Measurements from ENCODE around the gene PCDHA1.

DNA sequence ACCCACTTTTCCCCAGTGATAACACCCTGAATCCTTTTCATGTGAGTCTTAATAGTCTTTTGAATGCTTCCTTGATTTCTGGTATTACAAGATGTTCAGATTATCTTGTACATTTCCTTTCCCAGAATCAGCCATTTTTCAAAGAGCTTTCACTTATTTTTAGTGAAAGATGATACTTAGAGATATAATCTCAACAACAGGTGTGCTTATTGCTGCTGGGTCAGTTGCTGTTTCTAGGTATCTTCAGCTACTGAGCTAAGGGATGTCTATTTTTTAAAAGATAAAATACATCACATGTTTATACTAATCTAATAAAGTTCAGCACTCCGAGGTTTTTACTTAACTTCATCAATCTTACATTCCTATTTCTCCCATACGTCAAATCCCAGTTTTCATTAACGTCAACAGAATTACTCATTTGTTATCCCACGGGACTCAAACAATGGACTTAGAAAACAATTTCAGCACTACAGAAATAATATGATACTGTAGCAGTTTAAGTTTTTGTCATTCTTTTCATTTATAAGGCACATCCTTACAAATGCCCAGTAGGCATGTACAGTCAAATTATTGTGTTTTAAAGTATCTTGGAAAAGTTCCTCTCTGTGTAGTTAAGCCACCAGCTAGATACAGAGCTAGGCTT is 149.1 kb downstream of the PCDHA1 start:
- TF ChIP-seq, protein P1, sequence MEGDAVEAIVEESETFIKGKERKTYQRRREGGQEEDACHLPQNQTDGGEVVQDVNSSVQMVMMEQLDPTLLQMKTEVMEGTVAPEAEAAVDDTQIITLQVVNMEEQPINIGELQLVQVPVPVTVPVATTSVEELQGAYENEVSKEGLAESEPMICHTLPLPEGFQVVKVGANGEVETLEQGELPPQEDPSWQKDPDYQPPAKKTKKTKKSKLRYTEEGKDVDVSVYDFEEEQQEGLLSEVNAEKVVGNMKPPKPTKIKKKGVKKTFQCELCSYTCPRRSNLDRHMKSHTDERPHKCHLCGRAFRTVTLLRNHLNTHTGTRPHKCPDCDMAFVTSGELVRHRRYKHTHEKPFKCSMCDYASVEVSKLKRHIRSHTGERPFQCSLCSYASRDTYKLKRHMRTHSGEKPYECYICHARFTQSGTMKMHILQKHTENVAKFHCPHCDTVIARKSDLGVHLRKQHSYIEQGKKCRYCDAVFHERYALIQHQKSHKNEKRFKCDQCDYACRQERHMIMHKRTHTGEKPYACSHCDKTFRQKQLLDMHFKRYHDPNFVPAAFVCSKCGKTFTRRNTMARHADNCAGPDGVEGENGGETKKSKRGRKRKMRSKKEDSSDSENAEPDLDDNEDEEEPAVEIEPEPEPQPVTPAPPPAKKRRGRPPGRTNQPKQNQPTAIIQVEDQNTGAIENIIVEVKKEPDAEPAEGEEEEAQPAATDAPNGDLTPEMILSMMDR (IDR thresholded peaks at IDR 0.05; ENCODE audit: low read depth, low read length, poor library complexity, severe bottlenecking), result no peak
- TF ChIP-seq EZH2phosphoT487 (IDR thresholded peaks at IDR 0.05; ENCODE audit: borderline replicate concordance, low read length), result no peak

Data from DOHH2 (cell line).